HG03108 (cell line): ENCODE results near the gene CLASP1.
"Not testable (repeated sequence)": the region's sequence is repeated elsewhere in the genome, so short reads cannot be mapped to it uniquely, and the experiment has no call there.

Source experiments
- ATAC-seq: cut with Tn5 transposase; IDR thresholded peaks from one replicate; pipeline ENCODE4 v1.9.1; 2021; ENCODE audit warnings: moderate library complexity; ENCODE audit not compliant: unreplicated experiment

Gene CLASP1

DNA sequence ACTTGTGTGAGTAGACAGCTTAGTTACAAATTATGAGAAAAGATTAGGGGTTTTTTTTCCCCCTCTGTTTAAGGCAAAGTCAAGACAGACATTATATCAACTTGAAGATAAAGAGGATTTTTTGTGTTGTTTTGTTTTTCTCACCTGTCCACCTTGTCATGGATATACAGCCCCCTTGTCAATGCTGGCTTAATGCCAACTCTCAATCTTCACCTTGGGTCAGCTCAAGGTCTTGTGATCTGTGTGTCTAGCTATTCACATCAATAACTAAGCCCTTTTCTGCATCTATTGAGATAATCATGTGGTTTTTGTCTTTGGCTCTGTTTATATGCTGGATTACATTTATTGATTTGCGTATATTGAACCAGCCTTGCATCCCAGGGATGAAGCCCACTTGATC lies 211.0 kb downstream of the CLASP1 start:
- ATAC-seq: not testable (repeated sequence)

DNA sequence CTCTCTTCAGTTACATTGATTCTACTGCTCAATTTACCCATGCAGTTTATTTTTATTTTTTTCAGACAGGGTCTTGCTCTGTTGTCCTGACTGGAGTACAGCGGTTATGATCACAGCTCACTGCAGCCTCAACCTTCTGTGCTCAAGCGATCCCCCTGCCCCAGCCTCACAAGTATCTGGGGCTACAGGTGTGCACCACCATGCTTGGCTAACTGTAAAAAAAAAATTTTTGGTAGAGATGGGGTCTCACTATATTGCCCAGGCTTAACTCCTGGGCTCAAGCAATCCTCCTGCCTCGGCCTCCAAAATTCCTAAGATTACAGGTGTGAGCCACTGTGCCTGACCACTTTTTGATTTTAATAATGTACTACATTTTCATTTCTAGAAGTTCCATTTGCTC lies 212.3 kb downstream of the CLASP1 start:
- ATAC-seq: no peak

DNA sequence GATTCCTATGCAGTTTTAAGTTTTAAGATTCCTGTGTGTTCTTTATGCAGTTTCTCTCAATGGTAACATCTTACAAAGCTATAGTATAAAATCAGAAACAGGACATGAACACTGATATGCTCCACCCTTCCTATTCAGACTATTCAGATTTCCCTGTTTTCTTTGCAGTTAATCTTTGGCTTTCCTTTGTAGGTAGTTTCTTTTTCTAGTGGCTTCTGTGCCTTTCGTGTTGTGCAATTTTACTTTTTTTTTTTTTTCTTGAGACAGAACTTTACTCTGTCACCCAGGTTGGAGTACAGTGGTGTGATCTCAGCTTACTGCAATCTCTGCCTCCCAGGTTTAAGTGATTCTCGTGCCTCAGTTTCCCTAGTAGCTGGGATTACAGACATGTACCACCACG lies 213.5 kb downstream of the CLASP1 start:
- ATAC-seq: no peak

DNA sequence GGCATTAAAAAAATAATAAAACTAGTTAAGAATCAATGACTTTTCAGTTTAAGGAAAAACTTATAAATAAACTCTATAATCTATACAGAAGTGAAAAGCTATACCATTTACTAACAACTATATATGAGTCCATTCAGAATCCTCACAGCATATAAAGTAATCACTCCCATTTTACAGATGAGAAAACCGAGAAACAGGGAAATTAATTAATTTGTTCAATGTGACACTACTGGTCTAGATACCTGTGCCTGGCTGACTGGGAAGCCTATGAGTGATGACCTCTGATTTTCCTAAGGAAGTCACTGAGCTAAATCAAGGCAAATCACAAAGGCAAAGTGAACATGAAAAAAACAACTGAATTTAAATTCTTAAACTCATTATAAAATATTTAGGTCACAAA lies 218.0 kb downstream of the CLASP1 start:
- ATAC-seq: no peak

DNA sequence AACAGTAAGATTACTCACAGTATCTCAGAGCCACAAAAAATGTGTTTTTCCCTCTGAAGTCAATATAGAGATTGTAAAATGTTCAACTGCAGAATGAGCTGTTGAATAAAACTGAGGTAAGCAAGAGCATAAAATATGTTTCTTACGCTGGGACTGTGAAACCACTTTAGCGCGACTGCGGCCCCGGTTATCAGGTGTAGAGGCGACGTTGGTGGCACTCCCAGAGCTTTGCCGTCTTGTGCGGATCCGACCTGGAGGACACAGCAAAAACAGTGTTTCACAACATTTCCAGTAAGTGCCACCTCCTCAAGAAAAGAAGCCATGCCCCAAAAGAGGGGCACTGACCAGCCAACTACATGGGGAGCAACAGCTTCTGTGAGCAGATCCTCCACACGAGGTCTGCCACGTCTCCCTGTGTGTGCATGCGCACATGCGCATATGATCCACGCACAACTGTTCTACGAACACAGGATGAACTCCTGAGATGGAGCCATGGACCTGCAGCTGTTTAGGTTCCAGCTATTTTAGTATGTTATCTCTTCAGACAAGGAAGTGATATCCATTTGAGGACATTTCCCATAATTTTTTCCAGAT lies 219.2 kb downstream of the CLASP1 start:
- no peak for ATAC-seq

DNA sequence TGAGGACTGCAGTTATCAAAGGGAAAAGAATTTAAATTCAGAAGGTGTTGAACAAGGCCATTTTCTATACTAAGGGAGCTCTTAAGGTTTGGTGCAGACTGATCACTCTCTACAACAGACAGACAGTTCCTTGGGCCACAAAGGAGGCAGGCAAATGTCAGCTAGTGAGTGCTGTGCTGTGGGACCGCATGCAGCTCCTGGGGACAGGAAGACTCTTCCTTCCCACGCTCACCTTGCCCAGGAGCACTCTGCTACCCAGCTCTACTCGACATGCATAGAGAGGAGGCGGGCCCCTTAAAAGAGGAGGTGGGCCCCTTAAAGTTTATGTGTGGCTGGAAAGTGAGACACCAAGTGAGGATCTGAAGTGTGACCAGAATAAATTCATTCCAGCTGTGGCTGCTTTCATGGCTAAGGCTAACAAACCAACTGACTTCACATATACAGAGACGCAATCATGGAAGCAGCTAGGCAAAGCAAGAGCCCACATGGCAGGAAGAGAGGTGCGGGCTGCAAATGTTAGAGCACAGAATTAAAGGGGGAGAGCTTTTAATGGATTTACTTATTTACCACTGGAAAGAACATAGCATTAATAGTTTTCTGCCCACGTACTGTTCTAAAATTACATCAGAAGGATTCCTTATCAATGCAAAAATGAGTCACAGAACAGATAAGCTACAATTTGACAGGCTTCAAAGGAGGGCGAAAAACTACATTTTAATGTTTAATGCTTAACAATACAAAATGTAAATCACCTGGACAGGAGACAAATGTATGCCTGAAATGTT lies 220.0 kb downstream of the CLASP1 start:
- ATAC-seq: no peak

DNA sequence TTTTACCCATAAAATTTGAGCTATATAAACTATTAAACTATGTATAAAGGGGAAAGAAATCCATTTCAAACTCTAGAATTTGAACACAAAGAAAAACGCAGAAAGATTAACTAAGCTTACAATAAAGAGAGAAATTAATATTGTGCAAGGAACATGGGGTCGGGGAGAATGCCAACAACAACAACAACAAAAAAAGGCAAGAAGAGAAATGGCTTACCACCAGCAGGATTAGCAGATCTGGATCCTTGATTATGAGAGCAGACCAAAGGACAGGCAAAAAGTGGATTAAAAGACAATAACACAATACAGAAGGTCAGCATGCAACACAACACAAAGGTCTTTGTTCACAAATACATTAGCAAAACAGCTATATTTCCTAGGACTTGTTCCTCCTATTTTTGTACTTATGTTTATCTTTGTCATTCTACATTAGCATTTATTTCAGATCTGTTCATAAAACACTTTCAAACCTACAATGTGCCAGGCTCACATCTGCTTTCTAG lies 222.0 kb downstream of the CLASP1 start:
- no peak for ATAC-seq

DNA sequence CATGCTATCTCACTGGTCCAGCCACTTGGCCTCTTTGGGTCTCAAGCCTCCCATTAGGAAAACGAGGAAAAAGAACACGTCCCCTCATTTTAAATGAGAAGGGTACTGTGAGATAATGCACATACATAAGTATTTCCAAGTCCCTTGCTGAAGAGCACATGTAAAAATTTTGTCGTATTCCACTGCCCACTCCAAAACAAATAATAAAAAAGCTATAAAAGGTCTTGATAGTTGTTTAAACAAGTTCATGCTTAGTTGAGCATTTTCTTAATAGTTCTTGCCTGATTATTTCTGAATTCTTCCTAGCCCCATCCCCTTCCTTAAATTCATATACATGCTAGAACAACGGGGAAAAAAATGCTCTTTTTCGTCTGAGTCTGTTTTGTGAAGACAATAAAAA lies 228.8 kb downstream of the CLASP1 start:
- no peak for ATAC-seq

DNA sequence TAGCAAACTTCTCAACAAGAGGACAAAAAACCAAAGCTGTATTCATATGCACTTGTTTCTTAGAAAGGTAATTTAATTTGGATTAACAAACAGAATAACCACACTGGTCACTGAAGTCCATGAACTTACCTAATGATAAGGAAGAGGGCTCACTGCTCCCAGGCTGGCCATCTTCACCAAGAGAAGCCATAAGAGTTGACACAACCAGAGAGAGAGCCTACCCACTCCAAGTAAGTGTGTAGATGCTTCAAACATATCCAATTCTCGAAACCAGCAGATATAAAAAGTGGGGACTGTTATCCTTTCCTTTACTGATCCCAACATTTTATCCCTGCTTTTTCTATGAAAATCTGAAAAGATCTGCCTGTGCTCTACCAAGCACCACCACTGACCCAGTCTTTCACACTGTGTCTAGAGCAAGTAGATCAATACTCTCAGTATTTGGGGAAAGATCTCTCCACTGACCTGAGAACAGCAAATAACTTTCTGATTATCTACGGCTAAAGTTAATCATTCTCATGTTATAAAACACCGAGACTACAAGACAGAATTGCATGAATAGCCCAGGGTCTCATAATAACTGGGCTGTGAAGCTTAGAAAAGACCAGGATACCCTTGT lies 230.1 kb downstream of the CLASP1 start:
- no peak for ATAC-seq

DNA sequence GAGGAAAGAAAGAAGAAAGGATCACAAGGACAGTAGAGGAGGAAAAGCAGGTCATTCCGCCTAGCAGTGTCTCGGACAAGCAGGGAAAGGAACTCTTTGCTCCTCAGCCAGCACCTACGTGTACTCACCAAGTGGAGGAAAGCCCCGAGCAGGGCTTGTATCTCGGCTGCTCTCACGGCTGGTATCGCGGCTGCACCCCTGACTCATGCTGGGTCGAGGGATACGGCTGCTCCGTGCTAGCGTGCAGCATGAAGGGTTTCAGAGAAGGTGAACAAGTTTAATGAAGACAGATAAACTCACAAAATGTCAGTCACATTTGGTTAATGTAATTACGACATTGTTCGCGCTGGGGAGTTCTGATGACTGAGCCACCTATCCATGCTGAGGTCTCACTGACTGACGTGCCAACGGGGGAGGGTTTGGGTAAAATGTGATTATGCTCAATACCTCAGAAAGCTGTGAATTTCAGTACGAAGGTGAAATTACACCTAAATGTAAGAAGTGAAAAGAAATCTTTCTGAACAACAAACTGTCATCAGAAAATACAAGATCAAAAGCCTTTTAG lies 230.7 kb downstream of the CLASP1 start:
- ATAC-seq: no peak

DNA sequence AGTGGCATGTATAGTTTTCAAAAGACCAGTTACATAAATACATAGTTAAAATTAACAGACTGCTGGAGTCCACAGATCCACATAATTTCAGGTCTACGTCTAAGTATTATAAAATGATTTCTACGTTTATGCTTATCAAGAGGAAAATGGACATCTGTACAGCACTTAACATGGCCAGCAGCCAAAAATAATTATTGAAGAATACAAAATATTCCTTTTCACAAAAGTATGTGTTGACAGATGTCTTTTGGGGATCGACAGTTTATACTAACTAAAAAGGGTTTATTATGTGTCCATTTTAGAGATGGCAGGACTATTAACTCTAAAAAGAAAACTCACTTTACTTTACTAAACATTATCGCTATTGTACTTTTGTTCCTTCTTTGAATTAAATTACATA lies 231.4 kb downstream of the CLASP1 start:
- no peak for ATAC-seq

DNA sequence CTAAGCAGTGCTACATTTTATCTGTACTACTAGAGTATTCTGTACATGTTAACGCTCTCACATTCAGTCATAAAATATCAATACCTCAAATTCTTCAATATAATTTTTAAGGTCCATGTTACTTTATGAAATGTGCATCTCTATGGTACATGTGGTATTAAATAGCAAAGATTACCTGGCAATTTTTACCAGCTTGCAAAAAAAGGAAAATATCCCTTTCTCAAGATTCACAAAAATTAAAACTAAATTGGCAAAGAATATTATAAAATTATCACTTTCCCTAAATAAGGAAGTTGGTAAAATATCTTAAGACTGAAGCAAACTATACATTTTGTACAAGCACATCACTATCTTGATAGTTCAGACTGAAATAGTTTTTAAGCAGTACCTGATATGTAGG lies 233.5 kb downstream of the CLASP1 start:
- no peak for ATAC-seq

DNA sequence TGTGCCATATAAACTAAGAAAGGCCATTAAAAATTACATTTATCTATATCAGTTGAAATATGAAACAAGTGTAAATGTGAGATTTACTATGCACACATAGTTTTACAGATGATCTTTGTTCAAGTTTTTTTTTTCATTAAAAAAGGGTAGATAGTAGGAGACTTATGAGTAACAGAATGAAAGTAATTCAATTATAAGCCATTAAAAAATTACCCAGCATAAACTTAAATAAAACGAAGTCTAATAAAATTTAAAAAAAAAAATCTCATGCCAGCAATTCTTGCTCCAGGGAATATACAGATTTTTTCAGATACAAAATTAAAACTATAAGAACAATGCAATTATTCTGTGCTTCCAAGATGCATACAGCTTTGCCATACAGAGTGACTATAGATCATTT lies 236.9 kb downstream of the CLASP1 start:
- ATAC-seq: no peak

DNA sequence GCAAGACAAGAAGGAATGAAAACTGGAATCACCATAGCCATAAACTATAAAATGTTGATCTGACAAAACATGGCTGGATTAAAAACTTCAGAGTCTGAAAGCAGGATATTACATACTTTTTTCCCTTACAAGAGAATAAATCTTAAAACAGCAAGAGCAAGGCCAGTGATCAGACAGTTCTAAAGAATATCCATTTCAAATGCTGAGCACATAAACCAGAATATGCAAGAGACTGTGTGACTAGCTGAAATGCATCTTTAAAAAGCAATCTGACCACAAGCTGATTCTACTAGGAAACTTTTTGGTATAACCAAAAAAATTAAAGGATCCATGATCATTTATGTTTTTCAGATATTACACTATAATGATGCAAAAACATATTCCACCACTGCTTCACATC lies 239.3 kb downstream of the CLASP1 start:
- no peak for ATAC-seq

DNA sequence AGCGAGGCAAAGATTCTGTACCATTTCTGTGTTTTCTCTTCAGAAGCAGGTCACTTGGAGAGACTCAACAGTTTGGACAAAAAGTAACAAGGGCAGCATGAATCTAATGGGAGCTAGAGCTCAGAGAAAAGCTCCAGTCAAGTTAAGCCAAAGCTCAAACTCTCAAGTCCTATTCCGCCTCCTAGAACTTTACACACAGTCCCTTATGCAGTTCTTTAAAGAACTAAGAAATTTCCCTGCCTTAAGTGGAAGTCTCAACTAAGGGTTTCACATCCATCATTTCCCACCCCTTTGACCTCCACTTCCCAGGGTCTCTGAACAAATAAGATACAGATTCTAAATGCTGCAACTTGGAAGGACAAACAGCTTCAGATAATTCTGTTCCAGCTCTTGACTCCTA lies 239.9 kb downstream of the CLASP1 start:
- no peak for ATAC-seq

DNA sequence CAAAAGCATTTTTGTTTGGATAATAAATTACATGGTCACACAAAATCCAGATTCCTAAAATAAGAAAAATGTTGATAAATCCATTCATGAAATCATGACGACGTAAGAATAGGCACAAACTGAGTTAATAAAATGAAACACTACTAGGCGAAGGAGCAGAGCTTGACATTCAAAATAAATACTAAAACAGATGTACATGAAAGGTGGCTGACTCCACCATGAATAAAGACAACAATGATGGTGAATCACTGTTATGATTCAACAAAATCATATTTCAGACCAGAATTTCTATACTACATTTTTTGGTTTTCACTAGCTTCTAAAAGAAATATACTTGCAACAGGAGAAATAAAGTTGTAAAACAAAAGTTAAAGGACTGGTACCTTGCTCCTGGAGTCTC lies 240.6 kb downstream of the CLASP1 start:
- ATAC-seq: no peak

DNA sequence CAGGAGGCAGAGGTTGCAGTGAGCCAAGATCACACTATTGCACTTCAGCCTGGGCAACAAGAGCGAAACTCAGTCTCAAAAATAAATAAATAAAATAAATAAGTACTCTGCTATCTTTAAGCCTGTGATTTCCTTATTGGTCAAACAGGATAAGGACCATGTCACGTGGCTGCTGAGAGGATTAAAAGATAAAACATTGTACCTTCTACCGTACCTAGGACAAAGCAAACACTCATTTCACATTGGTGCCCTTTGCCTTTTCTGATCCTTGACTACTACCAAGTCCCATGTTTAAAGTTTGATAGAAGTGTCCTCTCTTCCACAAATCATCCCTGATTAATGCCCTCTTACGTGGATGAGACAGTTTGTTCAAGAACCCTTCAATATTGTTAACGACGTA lies 244.0 kb downstream of the CLASP1 start:
- ATAC-seq: no peak

DNA sequence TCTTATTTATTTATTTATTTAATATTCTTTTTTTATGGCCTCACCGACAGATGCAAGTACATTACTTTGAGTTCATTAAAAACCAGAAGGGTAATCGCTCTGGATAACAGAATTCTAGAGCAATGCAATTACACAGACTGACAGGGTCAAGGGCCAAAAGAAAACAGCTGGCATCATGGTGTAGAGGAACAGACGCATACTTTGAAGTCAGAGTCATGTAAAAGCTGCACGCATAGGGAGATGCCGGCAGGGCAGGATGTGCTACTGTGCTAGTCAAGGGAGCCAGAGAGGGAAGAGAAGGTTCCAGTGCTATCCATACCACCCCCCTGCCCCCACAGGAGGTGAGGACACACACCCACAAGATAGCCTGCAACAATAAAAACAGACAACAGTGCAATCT lies 249.1 kb downstream of the CLASP1 start:
- no peak for ATAC-seq

DNA sequence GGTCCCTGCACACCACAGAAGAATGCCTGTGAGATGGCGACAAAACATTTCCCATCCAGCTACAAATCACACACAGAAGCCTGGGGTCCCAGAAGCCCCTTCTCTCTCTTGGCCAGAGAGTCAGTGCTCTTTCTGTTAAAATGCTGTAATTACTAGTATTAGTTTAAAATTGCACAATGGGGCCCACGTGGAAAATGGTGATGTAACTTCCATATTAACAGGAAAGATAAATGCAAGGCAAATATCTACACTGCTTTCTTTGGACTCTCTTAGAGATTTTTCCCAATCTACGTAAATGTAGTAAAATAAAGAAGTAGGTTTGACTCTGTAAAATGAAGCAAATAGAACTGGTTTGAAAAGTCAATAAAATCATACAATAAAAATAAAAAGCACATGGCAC lies 250.4 kb downstream of the CLASP1 start:
- no peak for ATAC-seq

DNA sequence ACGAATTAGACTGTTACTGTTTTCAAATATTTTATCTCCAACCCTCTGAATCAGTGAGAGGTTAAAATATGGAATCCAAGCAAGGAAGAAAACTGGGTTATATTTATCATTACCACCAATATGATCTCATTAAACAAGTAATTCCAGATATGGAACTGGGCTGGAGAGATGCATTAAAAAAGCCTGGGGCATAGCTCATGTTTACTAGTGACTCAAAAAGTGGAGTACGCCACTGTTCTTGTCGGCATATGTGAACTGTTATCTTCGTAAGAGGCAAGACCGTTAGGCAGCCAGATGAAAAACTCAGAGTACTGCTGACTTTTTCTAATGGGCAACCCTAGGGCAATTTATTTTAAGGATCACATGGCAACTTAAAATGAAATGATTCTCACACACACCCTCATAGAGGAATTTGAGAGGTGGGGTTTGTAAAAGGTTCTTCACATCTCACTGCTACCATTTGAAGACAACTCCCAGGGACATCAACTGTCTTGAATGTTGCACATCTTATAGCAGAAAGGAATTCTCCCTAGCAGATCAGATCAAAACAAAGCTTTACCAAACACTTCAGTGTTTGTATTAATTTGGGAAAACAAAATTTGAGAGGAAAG lies 259.1 kb downstream of the CLASP1 start:
- ATAC-seq: no peak

DNA sequence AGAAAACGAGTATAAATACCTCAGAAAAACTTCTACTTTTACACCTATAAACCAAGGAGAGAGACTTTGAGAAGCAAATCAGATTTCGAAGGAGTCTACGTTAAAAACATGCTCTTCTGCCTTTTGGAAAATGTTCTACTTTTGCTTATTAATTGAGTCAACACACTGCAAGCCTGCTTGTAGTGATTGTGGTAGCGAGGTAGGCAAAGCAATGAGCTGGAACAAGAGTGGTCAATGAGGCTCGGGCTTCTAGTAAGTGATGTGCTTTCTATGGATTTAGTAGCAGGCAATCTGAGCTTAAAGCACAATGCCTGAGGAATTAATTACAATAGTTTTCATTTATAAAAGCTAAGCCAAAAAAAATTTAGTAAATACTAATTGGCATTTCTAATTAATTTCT lies 260.9 kb downstream of the CLASP1 start:
- no peak for ATAC-seq
